Nephron progenitor cell (in vitro differentiated cells): ENCODE results near the gene LPCAT1.

Experiments
- DNase-seq: peaks from one replicate; pipeline ENCODE4 v3.0.0; 2021
- H3K27ac Mint-ChIP-seq: 2 replicates; pipeline ENCODE4 v1.8.0; 2021; ENCODE audit warnings: mild to moderate bottlenecking, moderate library complexity, mixed read lengths
- H3K27me3 Mint-ChIP-seq: 2 replicates; pipeline ENCODE4 v1.8.0; 2021; ENCODE audit warnings: mild to moderate bottlenecking, low read depth, mixed read lengths; ENCODE audit not compliant: poor library complexity
- H3K36me3 Mint-ChIP-seq: 2 replicates; pipeline ENCODE4 v1.8.0; 2021; ENCODE audit warnings: low read depth, mixed read lengths
- H3K4me1 Mint-ChIP-seq: 2 replicates; pipeline ENCODE4 v1.8.0; 2021; ENCODE audit warnings: mixed read lengths
- H3K4me3 Mint-ChIP-seq: 2 replicates; pipeline ENCODE4 v1.8.0; 2021; ENCODE audit warnings: mild to moderate bottlenecking, moderate library complexity, mixed read lengths
- H3K9me3 Mint-ChIP-seq: 2 replicates; pipeline ENCODE4 v1.8.0; 2021; ENCODE audit warnings: mild to moderate bottlenecking, moderate library complexity, mixed read lengths
- CTCF ChIP-seq: fragments of 200-600 bp; sonication (generic); IDR thresholded peaks from 2 replicates; pipeline ENCODE4 v1.5.0; 2021; ENCODE audit warnings: antibody characterized with exemption

The LPCAT1 gene

GRCh38 chr5:1483064-1483463 is 40.7 kb downstream of the LPCAT1 start:
- Mint-ChIP-seq H3K4me1 (no peaks in the 10 kb centered on the region), H3K36me3 (peaks cover 7% of the 10 kb centered on the region), H3K9me3 (no peaks in the 10 kb centered on the region), H3K4me3 (no peak overlapping the region), H3K27ac (no peak overlapping the region), H3K27me3 (no peaks in the 10 kb centered on the region)
- no peak for DNase-seq
- no peak for TF ChIP-seq CTCF

DNA sequence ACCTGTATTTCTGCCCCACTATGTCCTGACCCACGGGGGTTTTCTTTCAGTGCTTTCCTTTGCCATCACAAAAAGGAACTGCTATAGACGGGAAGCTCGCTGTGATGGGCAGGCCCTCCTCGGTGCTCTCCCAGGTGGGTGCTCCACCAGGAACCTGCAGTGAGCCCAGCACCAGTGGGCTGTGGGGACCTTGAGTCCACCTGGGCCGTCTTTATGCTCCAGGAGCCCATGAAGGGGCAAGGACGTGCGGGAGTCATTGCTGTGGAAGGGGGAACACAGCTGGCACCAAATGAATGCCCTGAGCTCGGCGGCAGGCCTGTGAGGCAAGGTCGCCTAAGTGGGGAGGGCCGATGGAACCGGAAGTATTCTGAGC is 41.8 kb downstream of the LPCAT1 start:
- no peak overlapping the region for H3K4me3 Mint-ChIP-seq
- DNase-seq, result no peak
- no peaks in the 10 kb centered on the region for H3K36me3 Mint-ChIP-seq
- no peak for TF ChIP-seq CTCF
- no peaks in the 10 kb centered on the region for H3K4me1 Mint-ChIP-seq
- no peak overlapping the region for H3K27ac Mint-ChIP-seq
- H3K9me3 Mint-ChIP-seq, result no peaks in the 10 kb centered on the region
- H3K27me3 Mint-ChIP-seq, result no peaks in the 10 kb centered on the region

DNA sequence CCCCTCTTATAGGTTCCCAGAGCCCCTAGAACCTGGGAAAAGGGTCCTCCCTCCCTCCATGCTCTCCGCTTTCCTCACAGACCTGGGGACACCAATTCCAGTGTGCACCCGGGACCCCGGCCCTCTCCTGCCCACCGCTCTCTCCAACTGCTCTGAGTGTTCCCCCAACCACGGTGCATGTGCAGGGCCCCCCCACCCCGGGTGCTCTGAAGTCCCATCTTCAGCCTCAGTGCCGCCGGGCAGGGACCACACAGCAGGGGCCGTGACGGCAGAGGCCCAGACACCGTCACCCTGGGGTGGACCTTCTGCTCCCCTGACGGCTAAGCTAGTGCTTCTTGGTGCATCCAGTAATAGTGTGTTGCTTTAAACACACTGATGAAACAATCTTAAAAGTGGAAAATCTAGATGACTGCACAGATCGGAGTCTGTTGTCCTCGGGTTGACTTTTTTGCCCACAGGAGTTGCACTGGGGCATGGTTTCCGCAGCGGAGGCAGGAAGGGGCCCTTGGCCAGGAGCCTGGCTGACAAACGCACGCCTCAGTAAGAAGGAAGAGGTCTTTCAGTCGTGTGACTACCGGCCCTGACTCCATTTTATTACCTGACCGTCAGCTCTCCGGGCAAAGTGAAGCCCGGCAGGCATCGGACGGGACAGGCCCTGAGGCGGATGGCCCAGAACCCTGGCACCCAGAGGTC is 42.3 kb downstream of the LPCAT1 start:
- H3K36me3 Mint-ChIP-seq, result no peaks in the 10 kb centered on the region
- TF ChIP-seq CTCF, result no peak
- DNase-seq, result no peak
- H3K9me3 Mint-ChIP-seq, result no peaks in the 10 kb centered on the region
- no peaks in the 10 kb centered on the region for H3K4me1 Mint-ChIP-seq
- H3K4me3 Mint-ChIP-seq, result no peak overlapping the region
- H3K27me3 Mint-ChIP-seq, result no peaks in the 10 kb centered on the region
- H3K27ac Mint-ChIP-seq, result no peak overlapping the region

GRCh38 chr5:1480806-1481205 is 43.0 kb downstream of the LPCAT1 start:
- peak overlapping the region; percentile 91 for H3K27ac Mint-ChIP-seq
- no peaks in the 10 kb centered on the region for H3K9me3 Mint-ChIP-seq
- no peak overlapping the region for H3K4me3 Mint-ChIP-seq
- H3K36me3 Mint-ChIP-seq, result no peaks in the 10 kb centered on the region
- no peak for TF ChIP-seq CTCF
- no peaks in the 10 kb centered on the region for H3K27me3 Mint-ChIP-seq
- H3K4me1 Mint-ChIP-seq, result no peaks in the 10 kb centered on the region
- DNase-seq, result no peak

GRCh38 chr5:1480217-1480616 is 43.5 kb downstream of the LPCAT1 start:
- Mint-ChIP-seq H3K9me3 (no peaks in the 10 kb centered on the region), H3K36me3 (no peaks in the 10 kb centered on the region), H3K27ac (peak overlapping the region; percentile 91), H3K27me3 (no peaks in the 10 kb centered on the region), H3K4me1 (no peaks in the 10 kb centered on the region), H3K4me3 (no peak overlapping the region)
- TF ChIP-seq CTCF, result no peak
- DNase-seq, result no peak

DNA sequence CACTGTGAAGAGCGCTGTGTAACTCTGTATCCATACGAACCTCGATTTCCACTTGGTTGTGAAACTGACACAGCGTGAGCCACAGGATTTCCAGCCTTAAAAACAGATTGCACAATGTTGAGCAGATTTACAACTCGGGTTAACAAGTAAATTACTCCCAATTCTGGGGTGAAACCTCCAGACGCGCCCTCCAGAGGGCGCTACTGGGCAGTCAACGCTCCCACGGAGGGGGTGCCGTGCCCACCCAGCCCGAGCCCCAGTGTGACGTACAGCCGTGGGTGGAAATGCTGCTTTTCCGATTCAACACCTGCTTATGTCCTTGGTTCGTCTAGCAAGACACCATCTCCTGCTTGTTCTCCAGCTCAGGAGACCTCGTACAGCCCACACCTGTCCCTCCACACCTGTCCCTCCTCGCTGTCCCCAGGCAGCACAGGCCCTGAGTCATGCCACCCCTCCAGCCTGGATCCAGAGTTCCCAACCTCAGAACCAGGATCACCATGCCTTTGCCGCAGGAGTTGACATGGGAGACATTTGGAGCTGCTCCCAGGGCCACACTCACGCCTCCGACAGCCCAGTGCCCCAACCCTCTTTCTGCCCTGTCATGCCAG is 44.1 kb downstream of the LPCAT1 start:
- H3K36me3 Mint-ChIP-seq, result no peaks in the 10 kb centered on the region
- no peaks in the 10 kb centered on the region for H3K27me3 Mint-ChIP-seq
- TF ChIP-seq CTCF, result peak; percentile 66
- no peaks in the 10 kb centered on the region for H3K9me3 Mint-ChIP-seq
- no peak overlapping the region for H3K4me3 Mint-ChIP-seq
- H3K27ac Mint-ChIP-seq, result no peak overlapping the region
- H3K4me1 Mint-ChIP-seq, result no peaks in the 10 kb centered on the region
- DNase-seq, result peak; percentile 54
